Femur (tissue), 1 donor: ENCODE results near the gene CLDN5.
A peak's percentile ranks its signal among the peaks of the same experiment; 100 is the strongest.

Source experiments
- DNase-seq: peaks from one replicate; pipeline ENCODE4 v3.0.0-alpha.2; 2017

Gene CLDN5

DNA sequence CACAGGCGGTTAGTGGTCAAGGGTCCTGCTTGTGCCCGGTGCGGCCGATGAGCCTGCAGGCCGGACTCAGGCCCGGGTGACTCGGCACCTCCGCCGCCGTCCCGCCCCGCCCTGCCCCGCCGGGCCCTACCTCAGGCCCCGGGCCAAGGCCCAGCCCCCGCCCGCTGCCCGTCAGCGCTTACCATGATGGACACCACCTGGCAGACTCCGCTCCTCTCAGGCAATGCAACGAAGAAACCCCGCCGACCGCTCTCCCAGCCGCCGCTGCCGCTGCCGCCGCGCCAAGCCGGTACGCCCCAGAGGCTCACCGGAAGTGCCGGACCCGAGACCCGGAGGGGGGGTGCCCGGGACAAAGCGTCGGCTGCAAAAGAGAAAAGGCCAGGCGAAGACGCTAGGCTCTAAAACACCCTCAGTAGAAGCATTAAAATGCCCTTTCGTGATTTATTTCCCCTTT lies 45.3 kb downstream of the CLDN5 start, which contains the start of gene UFD1:
TSS of gene UFD1 (minus strand) at position 293 of the 454 bp plus-strand sequence. CDS start at position 185, 108 bp downstream.
- DNase-seq = peak; percentile 87

DNA sequence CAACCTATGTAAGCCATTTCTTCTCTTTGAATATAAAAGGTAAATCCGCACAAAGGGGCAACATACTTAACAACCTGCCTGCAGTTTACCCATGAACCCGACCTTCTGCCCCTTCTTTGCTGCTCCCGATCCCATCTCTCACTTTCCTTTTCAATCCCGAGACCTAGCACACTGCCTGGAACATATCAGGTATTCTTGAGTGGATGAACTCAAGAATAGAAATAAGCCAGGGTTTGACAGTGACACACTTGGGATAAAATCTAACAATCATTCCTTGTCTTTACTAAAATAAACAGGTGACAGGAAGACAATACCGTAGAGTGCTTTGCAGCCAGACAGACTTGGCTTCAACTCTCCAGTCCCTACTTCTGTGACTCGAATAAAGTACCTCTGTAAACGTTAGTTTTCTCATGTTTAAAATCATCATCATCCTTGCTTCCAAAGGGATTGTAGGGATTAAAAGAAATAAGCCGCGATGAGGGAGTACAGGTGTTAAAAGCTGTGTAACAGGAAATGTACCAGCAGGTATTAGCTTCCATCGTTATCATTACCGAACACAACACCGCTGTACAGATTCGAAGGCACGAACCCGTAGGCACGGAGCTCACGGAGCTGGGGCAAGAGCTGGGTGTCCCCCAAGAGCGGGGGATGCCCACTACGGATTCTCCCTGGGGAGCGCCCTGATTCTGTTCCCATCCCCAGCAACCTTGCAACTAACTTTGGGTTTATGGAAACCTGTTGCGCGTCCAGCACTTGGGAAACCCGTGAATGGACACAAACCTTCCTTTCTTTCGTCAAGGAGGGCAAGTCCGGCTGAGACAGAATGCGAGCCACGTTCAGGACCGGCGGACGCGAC lies 45.9 kb downstream of the CLDN5 start:
- no peak for DNase-seq

DNA sequence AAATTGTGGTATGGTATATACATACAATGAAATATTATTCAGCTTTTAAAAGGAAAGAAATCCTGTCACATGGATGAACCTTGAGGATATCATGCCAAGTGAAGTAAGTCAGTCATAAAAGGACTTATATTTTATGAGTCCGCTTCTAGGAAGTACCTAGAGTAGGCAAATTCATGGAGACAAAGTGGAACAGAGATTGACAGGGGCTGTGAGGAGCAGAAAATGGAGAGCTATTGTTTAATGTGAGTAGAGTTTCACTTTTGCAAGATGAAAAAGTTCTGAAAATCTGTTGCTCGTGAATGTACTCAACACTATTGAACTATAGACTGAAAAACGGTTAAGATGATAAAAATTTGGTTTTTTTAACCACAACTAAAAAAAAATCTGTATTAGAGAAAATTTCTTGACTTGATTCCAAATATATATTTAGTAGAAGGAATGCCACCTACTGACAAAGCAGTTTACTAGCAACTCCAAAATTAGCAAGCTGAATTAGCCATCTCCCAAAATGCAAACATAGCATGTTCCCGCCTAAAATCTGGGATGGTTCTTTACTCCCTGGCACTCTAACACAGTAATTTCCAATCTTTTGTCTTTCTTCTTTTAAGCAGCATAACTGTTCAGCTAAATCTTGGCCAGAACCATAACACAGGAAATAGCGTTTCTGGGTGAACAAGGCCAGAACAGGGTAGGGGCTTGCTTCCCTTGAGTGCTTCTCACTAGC lies 46.7 kb downstream of the CLDN5 start:
- no peak for DNase-seq

DNA sequence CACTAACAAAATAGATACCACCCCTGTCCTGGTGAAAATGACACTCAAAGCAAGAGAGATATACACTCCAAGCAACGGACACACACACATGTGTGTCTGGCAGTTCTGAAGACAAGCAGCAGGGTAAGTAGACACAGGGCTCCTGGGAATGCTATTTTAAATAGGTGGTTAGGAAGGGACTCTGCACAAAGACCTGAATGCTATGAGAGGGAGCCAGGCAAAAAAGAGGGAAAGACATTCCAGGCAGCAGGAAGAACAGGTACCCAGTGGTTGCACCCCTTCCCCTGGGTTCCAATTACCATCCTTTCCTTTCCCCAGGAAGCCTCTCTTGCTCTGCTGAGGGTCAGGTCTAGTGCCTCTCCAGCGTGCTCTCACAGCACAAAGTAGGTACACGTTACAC lies 48.2 kb downstream of the CLDN5 start:
- no peak for DNase-seq

DNA sequence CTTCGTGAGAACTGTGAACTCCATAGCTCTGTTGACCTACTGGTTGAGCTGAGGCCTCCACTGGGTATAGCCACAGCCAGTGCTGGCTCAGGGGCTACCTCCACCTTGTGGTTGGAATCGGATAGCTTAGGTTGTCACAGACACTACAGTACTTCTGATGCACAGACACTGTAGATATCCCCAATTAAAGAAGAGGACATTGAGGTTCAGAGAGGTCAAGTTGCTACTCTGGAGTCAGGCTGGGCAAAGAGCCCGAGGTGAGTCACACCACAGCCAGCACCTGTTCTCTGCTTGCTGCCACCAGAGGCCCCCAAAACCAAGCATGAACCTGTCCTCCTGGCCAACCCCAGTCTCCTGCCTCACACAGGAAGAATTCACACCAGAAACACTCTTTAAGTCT lies 50.6 kb downstream of the CLDN5 start:
- DNase-seq = no peak
